ENCODE results near the gene ZNF445. TPM values are rescaled to one million over a fixed set of nuclear protein-coding genes. Genes with fewer than 3 reads are reported as not detected.

ZNF445 gene
- total RNA-seq, 4 donors from 2014 or later, result 9.0 to 9.9 (median 9.2) TPM

GRCh38 chr3:44499149-44499898 is 21.9 kb upstream of the ZNF445 start:
- intact Hi-C loops (cut with DNase I), result no loop called here
- 97 to 98% methylated on average over 8 of the region's 8 CpGs for WGBS, 2 donors
- TF ChIP-seq CTCF (IDR thresholded peaks at IDR 0.05) (no peak), POLR2A (IDR thresholded peaks at IDR 0.05) (no peak)
- no peak overlapping the region for H3K27ac ChIP-seq
- H3K9me3 ChIP-seq, result no peaks in the 10 kb centered on the region
- no peak overlapping the region for H3K4me3 ChIP-seq (replicated peaks in 1 of 3)
- no peaks in the 10 kb centered on the region for H3K4me1 ChIP-seq
- DNase-seq, result no peak
- no peaks in the 10 kb centered on the region for H3K27me3 ChIP-seq
- H3K36me3 ChIP-seq, result peaks cover 3 to 6% of the 10 kb centered on the region in 2 donors

DNA sequence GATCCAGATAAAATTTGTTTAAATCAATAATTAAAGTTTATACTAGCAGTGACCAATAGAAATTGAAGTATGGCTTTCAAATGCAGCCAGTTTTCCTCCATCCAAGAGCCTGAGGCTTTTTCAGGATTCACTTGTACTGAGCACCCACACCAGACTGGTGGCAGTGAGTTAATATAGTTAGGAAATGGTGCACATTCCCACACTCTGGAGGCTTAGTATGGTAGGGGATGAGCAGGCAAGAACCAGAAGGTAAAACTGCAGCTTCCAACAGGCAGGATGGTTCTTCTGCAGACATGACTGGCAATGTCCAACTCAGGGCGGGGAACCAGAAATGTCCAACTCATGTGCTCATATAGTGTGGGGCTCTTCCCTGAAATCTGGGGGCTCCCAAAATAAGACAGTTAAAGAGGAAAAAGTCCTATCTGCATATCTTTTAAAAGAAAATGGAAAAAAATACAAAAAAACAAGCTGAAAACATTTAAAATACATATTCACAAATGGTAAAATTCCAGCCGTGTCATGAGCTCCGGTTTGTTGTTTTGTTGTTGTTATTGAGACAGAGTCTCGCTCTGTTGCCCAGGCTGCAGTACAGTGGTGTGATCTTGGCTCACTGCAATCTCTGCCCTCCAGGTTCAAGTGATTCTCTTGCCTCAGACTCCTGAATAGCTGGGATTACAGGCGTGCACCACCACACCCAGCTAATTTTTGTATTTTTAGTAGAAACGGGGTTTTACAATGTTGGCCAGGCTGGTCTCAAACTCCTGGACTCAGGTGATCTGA is 18.4 kb upstream of the ZNF445 start:
- Histone ChIP-seq H3K27ac (no peak overlapping the region), H3K4me1 (no peaks in the 10 kb centered on the region), H3K36me3 (peaks cover 3 to 6% of the 10 kb centered on the region in 2 donors), H3K27me3 (no peaks in the 10 kb centered on the region), H3K4me3 (replicated peaks in 1 of 3) (no peak overlapping the region), H3K9me3 (no peaks in the 10 kb centered on the region)
- TF ChIP-seq POLR2A (IDR thresholded peaks at IDR 0.05) (no peak), CTCF (IDR thresholded peaks at IDR 0.05) (no peak)
- DNase-seq, result no peak
- WGBS, 2 donors, result 95 to 96% methylated on average over 6 of the region's 6 CpGs
- intact Hi-C loops (cut with DNase I), result no loop called here

- intact Hi-C loops (cut with DNase I), result no loop called here
- Histone ChIP-seq H3K27me3 (no peaks in the 10 kb centered on the region), H3K9me3 (no peaks in the 10 kb centered on the region), H3K4me1 (no peaks in the 10 kb centered on the region), H3K4me3 (replicated peaks in 1 of 3) (no peak overlapping the region), H3K27ac (no peak overlapping the region), H3K36me3 (no peaks in the 10 kb centered on the region)
- WGBS, 2 donors, result 89 to 100% methylated on average over 1 of the region's 1 CpG
- no peak for DNase-seq
- TF ChIP-seq CTCF (IDR thresholded peaks at IDR 0.05), result no peak
- no peak for TF ChIP-seq POLR2A (IDR thresholded peaks at IDR 0.05)
Observed at GRCh38 chr3:44492496-44492895, 15.0 kb upstream of the ZNF445 start.

GRCh38 chr3:44482721-44483120 is 5.3 kb upstream of the ZNF445 start:
- Histone ChIP-seq H3K27me3 (no peaks in the 10 kb centered on the region), H3K4me1 (no peaks in the 10 kb centered on the region), H3K36me3 (no peaks in the 10 kb centered on the region), H3K9me3 (no peaks in the 10 kb centered on the region), H3K27ac (no peak overlapping the region), H3K4me3 (replicated peaks in 1 of 3) (no peak overlapping the region)
- TF ChIP-seq CTCF (IDR thresholded peaks at IDR 0.05) (no peak), POLR2A (IDR thresholded peaks at IDR 0.05) (no peak)
- intact Hi-C loops (cut with DNase I), result no loop called here
- no peak for DNase-seq
- WGBS, 2 donors, result 75 to 76% methylated on average over 1 of the region's 1 CpG

DNA sequence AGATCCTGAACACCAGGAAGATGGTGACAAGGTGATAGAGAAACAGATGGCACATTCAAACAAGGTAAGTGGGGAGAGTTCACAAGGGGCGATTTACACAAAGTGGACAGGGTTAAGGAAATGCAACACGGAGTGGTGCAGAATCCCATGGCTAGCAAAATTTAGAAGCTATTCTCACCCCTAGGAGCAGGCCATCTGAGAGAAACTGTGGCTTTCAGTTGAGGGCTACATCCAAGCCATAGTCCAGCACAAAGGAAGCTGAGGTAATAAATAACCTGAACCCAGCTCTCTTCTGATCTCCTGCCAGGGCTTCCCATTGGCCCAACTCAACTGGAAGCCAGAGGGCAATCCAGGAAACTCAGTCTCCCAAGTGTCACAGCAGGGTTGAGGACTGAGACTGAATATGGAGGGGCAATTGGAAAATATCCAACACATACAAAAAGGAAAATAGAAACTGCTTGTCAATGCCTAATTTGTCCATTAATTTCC is 1.2 kb upstream of the ZNF445 start:
- TF ChIP-seq POLR2A (IDR thresholded peaks at IDR 0.05), result no peak
- no peak for TF ChIP-seq CTCF (IDR thresholded peaks at IDR 0.05)
- no peaks in the 10 kb centered on the region for H3K27me3 ChIP-seq
- no peaks in the 10 kb centered on the region for H3K9me3 ChIP-seq
- H3K36me3 ChIP-seq, result no peaks in the 10 kb centered on the region
- no peak overlapping the region for H3K27ac ChIP-seq
- DNase-seq, result no peak
- no peak overlapping the region for H3K4me3 ChIP-seq (replicated peaks in 1 of 3)
- WGBS, 2 donors, result 90 to 94% methylated on average over 2 of the region's 2 CpGs
- H3K4me1 ChIP-seq, result peaks cover 7 to 13% of the 10 kb centered on the region in 2 donors
- intact Hi-C loops (cut with DNase I), result no loop called here

All from thyroid gland (tissue), 4 donors.